Fibroblast of lung (primary cell): ENCODE measurements around the gene TBCB. TPM values are rescaled to one million over a fixed set of nuclear protein-coding genes. Genes with fewer than 3 reads are reported as not detected.

Source experiments
- DNase-seq, 2 donors: peaks; one replicate each; pipeline versions ENCODE4 v3.0.0 to v3.0.0-alpha.2; 2010; ENCODE audit warnings: low read depth in 2 of 2
- H2AFZ ChIP-seq: 2 replicates; pipeline ENCODE4 v1.5.1; 2012; ENCODE audit warnings: low read length, control low read depth, inconsistent platforms
- H3K27ac ChIP-seq: 2 replicates; pipeline ENCODE4 v1.5.1; 2011; ENCODE audit warnings: low read length, control low read depth; ENCODE audit not compliant: insufficient read depth
- H3K27me3 ChIP-seq: 2 replicates; pipeline ENCODE4 v1.5.1; 2011; ENCODE audit warnings: mild to moderate bottlenecking, low read length; ENCODE audit not compliant: control insufficient read depth, insufficient read depth
- H3K36me3 ChIP-seq: 2 replicates; pipeline ENCODE4 v1.5.1; 2011; ENCODE audit warnings: low read length; ENCODE audit not compliant: control insufficient read depth, insufficient read depth
- H3K4me1 ChIP-seq: 2 replicates; pipeline ENCODE4 v1.5.1; 2011; ENCODE audit warnings: low read length; ENCODE audit not compliant: control insufficient read depth, insufficient read depth; ENCODE audit errors: extremely low read depth
- H3K4me2 ChIP-seq: 2 replicates; pipeline ENCODE4 v1.5.1; 2011; ENCODE audit warnings: low read length, control low read depth; ENCODE audit not compliant: insufficient read depth; ENCODE audit errors: extremely low read depth
- H3K4me3 ChIP-seq, 4 experiments: fragments of 200-600 bp in 1 of 4; sonication (generic) in 1 of 4; replicated peaks in 1 of 4; 2 replicates each; pipeline ENCODE4 v1.5.1; 2011 to 2016; ENCODE audit warnings: low read length in 4 of 4, low read depth in 3 of 4, mild to moderate bottlenecking in 3 of 4, control low read depth in 2 of 4, inconsistent platforms in 1 of 4, mixed read lengths in 1 of 4; ENCODE audit not compliant: insufficient read depth in 1 of 4; ENCODE audit errors: control extremely low read depth in 1 of 4
- H3K79me2 ChIP-seq: 2 replicates; pipeline ENCODE4 v1.5.1; 2012; ENCODE audit warnings: mild to moderate bottlenecking, low read length, inconsistent platforms; ENCODE audit not compliant: control insufficient read depth, insufficient read depth
- H3K9ac ChIP-seq: 2 replicates; pipeline ENCODE4 v1.5.1; 2011; ENCODE audit warnings: mild to moderate bottlenecking, low read length, control low read depth; ENCODE audit not compliant: insufficient read depth
- H3K9me3 ChIP-seq: 2 replicates; pipeline ENCODE4 v1.5.1; 2012; ENCODE audit warnings: low read depth, low read length; ENCODE audit not compliant: control insufficient read depth, insufficient read depth
- H4K20me1 ChIP-seq: 2 replicates; pipeline ENCODE4 v1.5.1; 2011; ENCODE audit warnings: low read length; ENCODE audit not compliant: control insufficient read depth, insufficient read depth; ENCODE audit errors: extremely low read depth
- CTCF ChIP-seq, 2 donors: IDR thresholded peaks in 1 of 2; conservative IDR thresholded peaks in 1 of 2; 1 replicate in 1 of 2; 2 replicates in 1 of 2; pipeline ENCODE4 v1.5.1; 2011 to 2012; ENCODE audit warnings: low read length in 2 of 2, control low read depth in 1 of 2, inconsistent platforms in 1 of 2, low read depth in 1 of 2, mild to moderate bottlenecking in 1 of 2
- EZH2 ChIP-seq: IDR thresholded peaks from 2 replicates; pipeline ENCODE4 v1.5.1; 2012; ENCODE audit warnings: low read length, control low read depth, mild to moderate bottlenecking; ENCODE audit errors: missing control alignments
- polyA plus RNA-seq, 2 donors: library from polyadenylated mRNA; depleted of rRNA in 1 of 2; stranded (reverse) in 1 of 2; unstranded in 1 of 2; fragments of >200 nt; gene quantifications; 2 replicates each; pipeline ENCODE4 v1.2.1, GENCODE V29; 2011 to 2012; ENCODE audit warnings: missing spikeins in 1 of 2
- total RNA-seq: library from RNA; depleted of rRNA; stranded (reverse); fragments of >200 nt; gene quantifications from 2 replicates; pipeline ENCODE4 v1.2.1, GENCODE V29; 2014

TBCB gene
- total and polyA plus RNA-seq, 2 donors (not counting 1 experiment from before 2014, with no cell fraction given) = 194 to 249 TPM

DNA sequence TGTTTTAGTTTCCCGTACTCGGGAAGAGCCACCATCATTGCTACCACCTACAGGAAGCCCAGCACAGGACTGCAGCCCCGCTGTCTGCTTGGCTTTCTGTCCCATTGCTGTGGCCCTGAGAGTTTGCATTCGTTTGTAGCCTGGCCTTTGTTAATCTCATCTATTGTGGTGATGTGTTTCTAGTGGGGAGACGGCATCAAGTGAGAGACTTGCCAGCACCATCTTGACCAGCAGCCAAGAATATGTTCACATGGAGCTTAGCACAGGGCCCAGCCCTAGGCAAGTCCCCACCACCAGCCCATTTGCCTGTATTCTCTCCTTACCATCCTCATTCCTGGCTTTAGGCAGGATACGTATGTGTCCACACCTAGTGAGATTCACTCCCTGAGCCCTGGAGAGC, 21.6 kb upstream of the TBCB start:
- TF ChIP-seq EZH2 = no peak
- no peak for TF ChIP-seq CTCF (conservative IDR thresholded peaks at IDR 0.05 in 1 of 2, IDR thresholded peaks at IDR 0.05 in 1 of 2; ENCODE audit: low read depth in 1 of 2, low read length in 2 of 2)
- Histone ChIP-seq H3K9ac (no peak overlapping the region), H4K20me1 (no peaks in the 10 kb centered on the region), H3K36me3 (peaks cover 8% of the 10 kb centered on the region), H3K27ac (no peak overlapping the region), H3K79me2 (no peaks in the 10 kb centered on the region), H3K4me1 (no peaks in the 10 kb centered on the region), H2AFZ (no peak overlapping the region), H3K4me3 (no peak overlapping the region), H3K27me3 (no peaks in the 10 kb centered on the region), H3K4me2 (no peak overlapping the region), H3K9me3 (no peaks in the 10 kb centered on the region)
- DNase-seq = peak in 1 of 2 donors; percentile 15

GRCh38 chr19:36097036-36097435, 18.2 kb upstream of the TBCB start:
- Histone ChIP-seq H3K27me3 (no peaks in the 10 kb centered on the region), H4K20me1 (no peaks in the 10 kb centered on the region), H3K4me2 (no peak overlapping the region), H3K27ac (no peak overlapping the region), H3K4me1 (no peaks in the 10 kb centered on the region), H3K79me2 (no peaks in the 10 kb centered on the region), H3K4me3 (no peak overlapping the region), H3K36me3 (peaks cover 12% of the 10 kb centered on the region), H2AFZ (no peak overlapping the region), H3K9ac (no peak overlapping the region), H3K9me3 (no peaks in the 10 kb centered on the region)
- no peak for DNase-seq
- TF ChIP-seq EZH2 (no peak), CTCF (conservative IDR thresholded peaks at IDR 0.05 in 1 of 2, IDR thresholded peaks at IDR 0.05 in 1 of 2; ENCODE audit: low read depth in 1 of 2, low read length in 2 of 2) (no peak)

GRCh38 chr19:36099166-36099785, 16.0 kb upstream of the TBCB start:
- H3K4me1 ChIP-seq = no peaks in the 10 kb centered on the region
- no peak overlapping the region for H2AFZ ChIP-seq
- no peaks in the 10 kb centered on the region for H3K79me2 ChIP-seq
- no peak overlapping the region for H3K27ac ChIP-seq
- peaks cover 20% of the 10 kb centered on the region for H3K36me3 ChIP-seq
- H3K27me3 ChIP-seq = no peaks in the 10 kb centered on the region
- H3K4me2 ChIP-seq = no peak overlapping the region
- no peak overlapping the region for H3K9ac ChIP-seq
- TF ChIP-seq EZH2 (no peak), CTCF (conservative IDR thresholded peaks at IDR 0.05 in 1 of 2, IDR thresholded peaks at IDR 0.05 in 1 of 2; ENCODE audit: low read depth in 1 of 2, low read length in 2 of 2) (no peak)
- no peaks in the 10 kb centered on the region for H4K20me1 ChIP-seq
- no peak for DNase-seq
- H3K4me3 ChIP-seq = no peak overlapping the region
- no peaks in the 10 kb centered on the region for H3K9me3 ChIP-seq
